Skeletal muscle tissue (tissue), 4 donors: ENCODE measurements around the gene NUP205. TPM values are rescaled to one million over a fixed set of nuclear protein-coding genes. Genes with fewer than 3 reads are reported as not detected.

Source experiments
- H3K27ac ChIP-seq: one replicate; pipeline ENCODE4 v1.7.0; 2013; ENCODE audit warnings: mild to moderate bottlenecking, low read depth, low read length, inconsistent platforms
- H3K27me3 ChIP-seq, 3 donors: one replicate each; pipeline ENCODE4 v1.7.0; 2013; ENCODE audit warnings: low read length in 3 of 3; ENCODE audit not compliant: control insufficient read depth in 3 of 3, insufficient read depth in 3 of 3
- H3K36me3 ChIP-seq, 3 donors: one replicate each; pipeline ENCODE4 v1.7.0; 2013; ENCODE audit warnings: low read length in 3 of 3; ENCODE audit not compliant: control insufficient read depth in 3 of 3, insufficient read depth in 3 of 3
- H3K4me1 ChIP-seq, 3 donors: one replicate each; pipeline ENCODE4 v1.7.0; 2013; ENCODE audit warnings: low read length in 3 of 3, mild to moderate bottlenecking in 3 of 3; ENCODE audit not compliant: control insufficient read depth in 3 of 3, insufficient read depth in 3 of 3
- H3K4me3 ChIP-seq, 3 donors: one replicate each; pipeline ENCODE4 v1.7.0; 2013; ENCODE audit warnings: low read length in 3 of 3
- H3K9ac ChIP-seq, 3 donors: one replicate each; pipeline ENCODE4 v1.7.0; 2013; ENCODE audit warnings: low read length in 3 of 3, mild to moderate bottlenecking in 3 of 3, moderate library complexity in 2 of 3, low read depth in 1 of 3
- H3K9me3 ChIP-seq, 3 donors: one replicate each; pipeline ENCODE4 v1.7.0; 2013; ENCODE audit warnings: low read length in 3 of 3; ENCODE audit not compliant: control insufficient read depth in 3 of 3
- total RNA-seq: library from RNA; depleted of rRNA; stranded (reverse); fragments of >200 nt; gene quantifications from one replicate; pipeline ENCODE4 v1.2.3, GENCODE V29; 2014
- donor health status: Osteomylitis.

Gene NUP205
- total RNA-seq, 1 donor from 2014 or later: 39.1 TPM

DNA sequence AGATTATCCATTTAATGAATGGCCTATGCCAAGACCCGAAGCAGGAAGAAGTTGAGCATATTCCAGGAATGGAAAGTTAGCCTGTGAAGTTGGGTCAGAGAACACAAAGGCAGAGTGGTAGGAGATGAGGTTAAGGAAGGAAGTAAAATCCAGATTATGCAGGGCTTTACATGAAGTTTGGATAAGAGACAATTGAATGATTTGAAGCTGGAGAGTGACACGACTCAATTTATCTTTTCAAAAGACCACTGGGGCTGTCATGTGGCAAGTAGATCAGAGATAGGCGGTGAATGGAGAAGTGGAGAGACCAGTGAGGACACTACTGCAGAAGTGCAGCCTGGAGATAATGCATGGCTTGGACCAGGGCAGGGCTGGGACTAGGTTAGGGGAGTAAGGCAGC, 40.7 kb upstream of the NUP205 start:
- Histone ChIP-seq H3K27me3 (no peaks in the 10 kb centered on the region), H3K9me3 (no peaks in the 10 kb centered on the region), H3K9ac (no peak overlapping the region), H3K4me3 (no peak overlapping the region), H3K4me1 (no peaks in the 10 kb centered on the region), H3K36me3 (no peaks in the 10 kb centered on the region), H3K27ac (no peak overlapping the region)

DNA sequence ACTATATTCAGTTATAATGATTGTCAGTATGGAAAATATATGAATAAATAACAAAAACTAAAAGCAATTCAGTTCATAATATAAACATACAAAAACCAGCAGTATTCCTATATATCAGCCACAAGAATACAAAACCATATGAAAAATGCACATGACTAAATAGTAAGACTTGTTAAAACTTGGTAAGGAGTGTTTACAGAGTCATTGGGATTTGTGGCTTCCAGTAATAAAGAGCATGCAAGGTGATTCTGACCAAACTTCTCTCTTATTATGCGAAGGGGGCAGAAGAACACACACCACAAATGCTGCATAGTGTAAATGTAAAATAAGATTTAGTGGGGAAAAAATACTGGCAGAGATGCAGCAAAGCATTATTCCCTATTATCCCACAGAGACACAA, 39.0 kb upstream of the NUP205 start:
- Histone ChIP-seq H3K9me3 (no peaks in the 10 kb centered on the region), H3K27me3 (no peaks in the 10 kb centered on the region), H3K4me3 (no peak overlapping the region), H3K36me3 (no peaks in the 10 kb centered on the region), H3K9ac (no peak overlapping the region), H3K4me1 (no peaks in the 10 kb centered on the region), H3K27ac (no peak overlapping the region)

DNA sequence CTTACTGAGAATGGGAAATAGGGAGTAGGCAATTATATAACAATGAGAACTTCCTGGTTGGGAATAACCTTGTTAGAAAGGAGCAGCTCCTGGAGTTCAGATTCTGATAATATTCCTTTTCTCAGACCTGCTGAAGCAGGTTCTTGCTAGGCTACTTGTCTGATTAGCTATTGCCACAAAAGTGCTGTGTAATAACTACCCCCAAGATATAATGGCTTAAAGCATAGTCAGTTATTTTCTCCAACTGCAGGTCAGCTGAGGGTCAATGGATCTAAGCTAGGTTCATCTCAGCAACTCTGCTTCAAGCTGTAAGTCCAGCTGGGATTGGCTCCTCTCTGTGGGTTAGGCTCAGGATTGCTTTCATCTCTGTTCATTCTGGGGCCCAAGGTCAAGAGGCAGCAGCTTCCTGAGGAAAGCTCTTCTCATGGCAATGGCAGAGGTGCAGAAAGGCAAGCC, 38.5 kb upstream of the NUP205 start:
- no peaks in the 10 kb centered on the region for H3K27me3 ChIP-seq
- H3K4me1 ChIP-seq: no peaks in the 10 kb centered on the region
- no peak overlapping the region for H3K4me3 ChIP-seq
- H3K9me3 ChIP-seq: no peaks in the 10 kb centered on the region
- no peak overlapping the region for H3K9ac ChIP-seq
- no peak overlapping the region for H3K27ac ChIP-seq
- no peaks in the 10 kb centered on the region for H3K36me3 ChIP-seq

GRCh38 chr7:135519871-135520270, 37.8 kb upstream of the NUP205 start:
- H3K4me3 ChIP-seq: no peak overlapping the region
- no peak overlapping the region for H3K9ac ChIP-seq
- no peaks in the 10 kb centered on the region for H3K4me1 ChIP-seq
- H3K27ac ChIP-seq: no peak overlapping the region
- H3K9me3 ChIP-seq: no peaks in the 10 kb centered on the region
- H3K27me3 ChIP-seq: no peaks in the 10 kb centered on the region
- H3K36me3 ChIP-seq: no peaks in the 10 kb centered on the region

DNA sequence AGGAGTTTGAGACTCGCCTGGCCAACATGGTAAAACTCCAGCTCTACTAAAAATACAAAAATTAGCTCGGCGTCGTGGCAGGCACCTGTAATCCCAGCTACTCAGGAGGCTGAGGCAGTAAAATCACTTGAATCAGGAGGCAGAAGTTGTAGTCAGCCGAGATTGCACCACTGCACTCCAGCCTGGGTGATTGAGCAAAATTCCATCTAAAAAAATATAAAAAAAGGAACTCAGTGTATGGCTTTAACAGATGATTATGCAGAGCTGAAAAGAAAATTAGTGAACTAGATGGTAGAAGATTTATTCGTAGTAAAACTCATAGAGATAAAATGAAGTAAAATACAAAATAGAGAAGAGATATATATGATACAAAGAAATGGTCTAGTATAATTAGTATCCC, 35.2 kb upstream of the NUP205 start:
- H3K27me3 ChIP-seq: no peaks in the 10 kb centered on the region

DNA sequence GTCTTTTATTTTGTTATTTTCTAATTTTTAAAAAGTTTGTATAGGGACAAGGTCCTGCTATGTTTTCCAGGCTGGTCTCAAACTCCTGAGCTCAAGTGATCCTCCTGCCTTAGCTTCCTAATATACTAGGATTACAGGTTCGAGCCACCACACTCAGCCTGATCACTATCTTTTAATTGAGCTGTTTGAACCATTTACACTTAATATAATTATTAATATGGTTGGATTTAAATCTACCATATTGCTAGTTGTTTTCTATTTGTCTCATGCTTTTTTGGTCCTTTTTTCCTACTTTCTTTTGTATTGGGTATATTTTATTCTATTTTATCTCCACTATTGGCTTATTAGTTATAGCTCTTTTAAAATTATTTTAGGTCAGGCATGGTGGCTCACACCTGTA, 34.6 kb upstream of the NUP205 start:
- no peaks in the 10 kb centered on the region for H3K27me3 ChIP-seq
- H3K9ac ChIP-seq: no peak overlapping the region
- no peaks in the 10 kb centered on the region for H3K4me1 ChIP-seq
- no peaks in the 10 kb centered on the region for H3K36me3 ChIP-seq
- H3K4me3 ChIP-seq: no peak overlapping the region
- no peaks in the 10 kb centered on the region for H3K9me3 ChIP-seq
- H3K27ac ChIP-seq: no peak overlapping the region

More for the DNA sequence above, 35.2 kb upstream of the NUP205 start:
- H3K36me3 ChIP-seq: no peaks in the 10 kb centered on the region
- no peak overlapping the region for H3K4me3 ChIP-seq
- H3K4me1 ChIP-seq: no peaks in the 10 kb centered on the region
- no peak overlapping the region for H3K27ac ChIP-seq
- no peak overlapping the region for H3K9ac ChIP-seq
- H3K9me3 ChIP-seq: no peaks in the 10 kb centered on the region

- Histone ChIP-seq H3K9ac (no peak overlapping the region), H3K27ac (no peak overlapping the region), H3K9me3 (no peaks in the 10 kb centered on the region), H3K36me3 (no peaks in the 10 kb centered on the region), H3K27me3 (no peaks in the 10 kb centered on the region), H3K4me1 (no peaks in the 10 kb centered on the region), H3K4me3 (no peak overlapping the region)
Observed at GRCh38 chr7:135525426-135525825, 32.3 kb upstream of the NUP205 start.

DNA sequence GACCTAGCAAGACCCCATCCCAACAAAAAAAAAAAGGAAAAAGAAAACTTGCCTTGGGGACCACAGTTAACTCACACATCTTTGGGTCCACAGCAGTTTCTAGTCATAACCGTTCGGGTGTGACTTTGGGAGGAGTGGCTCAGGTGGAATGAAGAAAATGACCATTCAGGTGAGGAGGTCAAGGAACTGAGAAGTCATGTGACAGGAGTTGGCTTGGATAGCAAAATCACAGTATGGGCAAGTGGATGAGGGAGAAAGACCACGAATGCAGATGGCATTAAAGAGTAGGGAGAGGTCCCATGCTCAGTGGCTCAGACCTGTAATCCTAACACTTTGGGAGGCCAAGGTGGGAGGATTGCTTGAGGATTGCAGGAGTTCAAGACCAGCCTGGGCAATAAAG, 30.7 kb upstream of the NUP205 start:
- H3K4me1 ChIP-seq: no peaks in the 10 kb centered on the region
- H3K27ac ChIP-seq: no peak overlapping the region
- no peak overlapping the region for H3K9ac ChIP-seq
- H3K9me3 ChIP-seq: no peaks in the 10 kb centered on the region
- no peaks in the 10 kb centered on the region for H3K27me3 ChIP-seq
- H3K36me3 ChIP-seq: no peaks in the 10 kb centered on the region
- no peak overlapping the region for H3K4me3 ChIP-seq

DNA sequence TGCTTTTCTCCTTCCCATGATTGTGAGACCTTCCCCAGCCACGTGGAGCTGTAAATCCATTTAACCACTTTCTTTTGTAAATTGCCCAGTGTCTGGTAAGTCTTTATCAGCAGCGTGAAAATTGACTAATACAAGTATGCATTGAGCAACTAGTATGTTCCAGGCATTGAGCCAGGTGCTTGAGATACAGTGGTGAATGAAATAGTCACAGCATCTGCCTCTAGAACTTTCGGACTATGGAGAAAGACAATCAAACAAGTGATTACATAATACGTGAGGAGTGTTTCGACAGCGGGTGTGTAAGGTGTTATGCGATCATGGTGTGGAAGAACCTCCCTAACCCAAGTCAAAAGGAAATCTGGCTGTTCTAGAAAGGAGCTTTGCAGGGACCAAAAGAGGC, 21.6 kb upstream of the NUP205 start:
- Histone ChIP-seq H3K9me3 (no peaks in the 10 kb centered on the region), H3K4me3 (no peak overlapping the region), H3K9ac (no peak overlapping the region), H3K4me1 (no peaks in the 10 kb centered on the region), H3K27ac (no peak overlapping the region), H3K27me3 (no peaks in the 10 kb centered on the region), H3K36me3 (no peaks in the 10 kb centered on the region)

DNA sequence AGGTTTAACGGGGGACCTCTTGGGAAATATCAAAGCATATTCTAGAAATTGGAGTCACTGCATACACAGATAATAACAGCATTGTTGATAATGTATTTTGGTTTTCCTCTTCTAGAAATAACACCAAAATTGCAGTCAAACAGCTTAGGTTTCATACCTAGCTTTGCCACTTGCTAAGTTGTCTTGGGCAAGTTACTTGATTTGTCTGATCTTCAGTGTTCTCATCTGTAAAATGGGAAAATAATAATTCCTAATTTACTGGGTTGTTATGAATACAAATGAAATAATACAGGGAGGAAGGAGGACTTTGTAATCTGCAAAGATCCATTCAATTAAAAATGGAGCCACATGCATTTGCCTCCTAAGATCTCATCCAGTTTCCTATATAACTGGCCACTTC, 20.3 kb upstream of the NUP205 start:
- Histone ChIP-seq H3K27ac (no peak overlapping the region), H3K4me3 (no peak overlapping the region), H3K9me3 (no peaks in the 10 kb centered on the region), H3K4me1 (no peaks in the 10 kb centered on the region), H3K9ac (no peak overlapping the region), H3K27me3 (no peaks in the 10 kb centered on the region), H3K36me3 (no peaks in the 10 kb centered on the region)

DNA sequence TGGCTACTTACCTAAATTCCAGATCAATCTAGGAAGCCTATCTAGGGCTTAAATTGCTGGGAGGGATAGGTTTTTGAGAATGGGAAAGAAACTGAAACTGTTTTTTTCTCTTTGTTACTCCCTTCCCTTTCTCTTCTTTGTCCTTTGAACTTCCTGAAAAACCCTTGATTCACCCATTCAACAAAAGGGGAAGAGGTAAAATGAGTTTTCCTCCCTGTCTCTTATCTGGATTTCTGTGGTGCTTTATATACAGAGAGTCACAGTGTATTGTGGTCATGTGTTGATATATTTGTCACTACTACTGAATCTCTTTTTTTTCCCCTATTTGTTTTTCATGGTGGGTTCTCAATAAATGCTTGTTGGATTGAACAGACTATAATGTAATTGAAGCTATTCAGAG, 19.8 kb upstream of the NUP205 start:
- no peaks in the 10 kb centered on the region for H3K4me1 ChIP-seq
- no peaks in the 10 kb centered on the region for H3K36me3 ChIP-seq
- H3K9ac ChIP-seq: no peak overlapping the region
- no peak overlapping the region for H3K4me3 ChIP-seq
- H3K9me3 ChIP-seq: no peaks in the 10 kb centered on the region
- H3K27ac ChIP-seq: no peak overlapping the region
- H3K27me3 ChIP-seq: no peaks in the 10 kb centered on the region
